HG03095 (cell line): Measurements from ENCODE around the gene DENND5B.
"Not testable (repeated sequence)": the region's sequence is repeated elsewhere in the genome, so short reads cannot be mapped to it uniquely, and the experiment has no call there.

Source experiments
- ATAC-seq: cut with Tn5 transposase; IDR thresholded peaks from one replicate; pipeline ENCODE4 v1.9.1; 2021; ENCODE audit warnings: moderate library complexity; ENCODE audit not compliant: unreplicated experiment

Gene DENND5B

DNA sequence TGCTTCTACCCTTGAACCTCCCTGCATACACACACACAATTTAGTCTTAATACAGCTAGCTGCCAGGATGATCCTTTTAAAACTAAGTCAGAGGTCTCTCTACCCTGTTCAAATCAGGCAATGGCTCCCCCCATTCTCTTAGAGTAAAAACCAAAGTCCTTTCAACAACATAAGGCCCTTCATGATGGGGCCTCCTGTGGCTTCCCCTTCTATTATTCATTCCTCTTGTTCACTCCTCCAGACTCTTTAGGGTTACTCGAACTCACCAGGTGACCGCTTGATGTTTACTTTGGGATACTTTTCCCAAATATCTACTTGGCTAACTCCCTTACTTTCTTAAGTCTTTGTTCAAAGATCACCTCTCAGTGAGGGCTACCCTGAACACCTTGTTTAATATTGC, 30.4 kb downstream of the DENND5B start:
- ATAC-seq, result no peak

DNA sequence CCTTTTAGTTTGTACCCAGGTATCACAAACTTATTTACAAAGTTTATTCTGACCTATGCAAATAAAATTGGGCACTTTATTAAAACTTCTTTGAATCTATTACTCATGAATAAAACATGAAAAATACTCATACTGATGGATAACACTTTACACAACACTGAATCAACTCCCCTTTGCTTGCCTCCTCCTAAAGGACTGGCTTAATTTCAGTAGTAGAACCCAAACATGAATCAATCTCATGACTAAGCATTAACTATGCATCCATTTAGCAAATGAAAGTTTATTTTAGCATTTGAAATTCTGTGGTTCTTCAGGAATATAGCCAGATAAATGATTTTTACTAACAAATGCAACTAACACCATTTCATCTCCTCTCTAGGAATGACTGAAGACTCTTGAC, 32.4 kb downstream of the DENND5B start:
- ATAC-seq, result no peak

DNA sequence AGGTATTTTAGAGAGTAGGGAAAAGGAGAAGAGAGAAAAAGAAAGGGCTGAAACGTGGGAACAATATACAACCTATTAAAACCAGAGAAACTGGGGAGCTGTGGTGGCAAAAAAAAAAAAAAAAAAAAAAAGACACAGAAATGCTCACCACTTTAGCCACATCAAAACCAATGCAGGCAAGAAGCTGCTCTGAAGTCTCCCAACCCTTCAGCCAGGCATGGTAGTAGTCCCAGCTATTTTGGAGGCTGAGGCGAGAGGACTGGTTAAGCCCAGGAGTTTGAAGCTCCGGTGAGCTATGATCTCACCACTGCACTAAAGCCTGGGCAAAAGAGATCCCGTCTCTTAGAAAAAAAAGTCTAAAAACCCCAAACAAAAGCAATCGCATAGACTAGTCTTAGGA, 33.2 kb downstream of the DENND5B start:
- ATAC-seq, result no peak

DNA sequence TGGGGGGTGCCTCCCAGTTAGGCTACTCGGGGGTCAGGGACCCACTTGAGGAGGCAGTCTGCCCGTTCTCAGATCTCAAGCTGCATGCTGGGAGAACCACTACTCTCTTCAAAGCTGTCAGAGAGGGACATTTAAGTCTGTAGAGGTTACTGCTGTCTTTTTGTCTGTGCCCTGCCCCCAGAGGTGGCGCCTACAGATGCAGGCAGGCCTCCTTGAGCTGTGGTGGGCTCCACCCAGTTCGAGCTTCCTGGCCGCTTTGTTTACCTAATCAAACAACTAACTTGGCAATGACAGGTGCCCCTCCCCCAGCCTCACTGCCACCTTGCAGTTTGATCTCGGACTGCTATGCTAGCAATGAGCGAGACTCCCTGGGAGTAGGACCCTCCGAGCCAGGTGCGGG, 35.5 kb downstream of the DENND5B start:
- not testable (repeated sequence) for ATAC-seq

DNA sequence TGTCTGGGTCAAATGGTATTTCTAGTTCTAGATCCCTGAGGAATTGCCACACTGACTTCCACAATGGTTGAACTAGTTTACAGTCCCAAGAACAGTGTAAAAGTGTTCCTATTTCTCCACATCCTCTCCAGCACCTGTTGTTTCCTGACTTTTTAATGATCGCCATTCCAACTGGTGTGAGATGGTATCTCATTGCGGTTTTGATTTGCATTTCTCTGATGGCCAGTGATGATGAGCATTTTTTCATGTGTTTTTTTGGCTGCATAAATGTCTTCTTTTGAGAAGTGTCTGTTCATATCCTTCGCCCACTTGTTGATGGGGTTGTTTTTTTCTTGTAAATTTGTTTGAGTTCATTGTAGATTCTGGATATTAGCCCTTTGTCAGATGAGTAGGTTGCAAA, 40.3 kb downstream of the DENND5B start:
- not testable (repeated sequence) for ATAC-seq

DNA sequence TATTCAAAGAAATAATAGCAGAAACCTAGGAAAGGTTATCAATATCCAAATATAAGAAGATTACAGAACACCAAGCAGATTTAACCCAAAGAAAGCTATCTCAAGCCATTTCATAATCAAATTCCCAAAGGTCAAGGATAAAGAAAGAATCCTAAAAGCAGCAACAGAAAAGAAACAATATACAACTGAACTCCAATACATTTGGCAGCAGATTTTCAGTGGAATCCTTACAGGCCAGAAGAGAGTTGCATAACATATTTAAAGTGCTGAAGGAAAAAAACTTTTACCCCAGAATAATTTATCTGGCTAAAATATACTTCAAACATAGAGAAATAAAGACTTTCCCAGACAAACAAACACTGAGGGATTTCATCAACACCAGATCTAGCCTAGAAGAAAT, 54.3 kb downstream of the DENND5B start:
- ATAC-seq, result no peak

DNA sequence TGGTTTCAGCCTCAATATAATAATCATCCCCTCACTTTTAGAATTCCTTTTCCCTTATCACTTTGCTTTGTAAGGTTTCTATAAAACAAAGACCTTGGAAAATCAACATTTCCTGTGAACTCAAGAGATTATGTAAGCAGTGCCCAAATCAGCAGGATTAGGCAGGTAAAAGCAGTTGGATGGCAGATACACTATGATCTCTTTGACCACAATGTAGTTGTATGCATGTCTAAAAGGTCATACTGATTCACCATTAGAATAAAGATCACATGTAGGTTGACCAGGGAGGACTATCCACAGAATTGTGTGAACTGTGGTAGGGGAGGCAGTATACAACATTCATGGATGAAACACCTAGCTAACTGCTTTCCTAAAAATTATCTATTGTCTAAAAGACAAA, 57.5 kb downstream of the DENND5B start:
- ATAC-seq, result no peak

DNA sequence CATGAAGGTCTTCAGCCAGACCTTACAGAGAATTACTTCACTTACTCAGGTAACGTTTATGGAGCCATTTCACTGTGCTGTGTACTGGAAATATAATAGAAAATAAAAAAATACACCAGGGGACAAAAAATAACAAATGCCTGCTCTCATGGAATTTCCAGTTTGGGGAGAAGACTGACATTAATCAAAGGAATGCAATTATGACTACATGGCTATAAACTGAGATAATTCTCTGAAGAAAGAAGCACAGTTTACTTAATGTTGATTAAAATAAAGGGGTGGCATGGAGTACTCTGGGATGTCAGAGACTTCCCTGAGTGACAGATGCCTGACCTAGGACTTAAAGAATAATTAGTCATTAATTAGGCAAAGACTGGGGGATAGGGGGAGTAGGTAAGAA, 59.0 kb downstream of the DENND5B start:
- ATAC-seq, result no peak

DNA sequence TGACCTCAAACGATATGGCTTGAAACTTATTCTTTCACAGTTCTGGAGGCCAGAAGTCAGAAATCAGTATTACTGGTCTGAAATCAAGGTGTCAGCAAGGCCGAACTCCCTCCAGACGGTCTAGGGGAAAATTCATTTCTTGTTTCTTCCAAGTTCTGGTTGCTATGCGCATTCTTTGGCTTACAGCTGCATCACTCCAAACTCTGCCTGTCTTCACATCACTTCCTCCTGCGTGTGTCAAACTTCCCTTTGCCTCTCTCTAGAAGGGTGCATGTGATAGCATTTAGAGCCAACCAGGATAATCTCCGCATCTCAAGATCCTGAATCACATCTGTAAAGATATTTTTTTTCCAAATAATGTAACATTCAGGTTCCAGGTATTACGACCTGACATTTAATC, 62.8 kb downstream of the DENND5B start:
- no peak for ATAC-seq

DNA sequence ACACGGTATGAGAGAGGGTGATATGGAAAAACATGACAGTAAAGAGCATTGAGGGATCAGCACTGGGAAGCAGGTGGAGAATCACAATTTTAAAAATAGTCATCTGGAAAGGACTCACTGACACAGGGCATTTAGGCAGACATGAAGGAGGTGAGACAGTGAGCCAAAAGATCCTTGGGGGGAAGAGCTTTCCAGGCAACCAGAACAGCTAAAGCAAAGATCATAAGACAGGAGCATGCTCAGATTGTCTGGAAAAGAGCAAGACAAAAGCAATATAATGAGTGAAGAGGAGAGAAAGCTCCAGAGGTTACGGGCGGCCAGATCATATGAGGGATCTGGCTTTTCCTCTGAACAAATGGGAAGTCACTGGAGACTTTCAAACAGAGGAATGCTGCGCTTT, 63.9 kb downstream of the DENND5B start:
- ATAC-seq, result no peak

DNA sequence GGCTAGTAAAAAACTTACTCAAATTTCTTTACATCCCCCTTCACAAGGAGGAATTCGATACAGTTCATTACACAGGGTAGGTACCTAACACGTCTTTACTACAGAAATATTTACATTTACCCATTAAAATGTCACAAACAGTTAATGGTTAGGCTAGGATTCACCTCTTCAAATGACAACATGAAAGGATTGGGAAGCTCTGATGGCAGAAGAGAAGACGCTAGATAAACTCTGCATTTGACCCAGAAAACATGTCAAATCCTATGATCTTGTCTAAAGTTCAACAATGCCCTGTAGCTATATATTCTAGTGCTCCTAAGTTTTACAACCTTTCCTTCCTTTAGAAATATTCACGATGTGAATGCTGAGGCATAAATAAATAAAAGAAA, 64.8 kb downstream of the DENND5B start:
- ATAC-seq, result no peak

DNA sequence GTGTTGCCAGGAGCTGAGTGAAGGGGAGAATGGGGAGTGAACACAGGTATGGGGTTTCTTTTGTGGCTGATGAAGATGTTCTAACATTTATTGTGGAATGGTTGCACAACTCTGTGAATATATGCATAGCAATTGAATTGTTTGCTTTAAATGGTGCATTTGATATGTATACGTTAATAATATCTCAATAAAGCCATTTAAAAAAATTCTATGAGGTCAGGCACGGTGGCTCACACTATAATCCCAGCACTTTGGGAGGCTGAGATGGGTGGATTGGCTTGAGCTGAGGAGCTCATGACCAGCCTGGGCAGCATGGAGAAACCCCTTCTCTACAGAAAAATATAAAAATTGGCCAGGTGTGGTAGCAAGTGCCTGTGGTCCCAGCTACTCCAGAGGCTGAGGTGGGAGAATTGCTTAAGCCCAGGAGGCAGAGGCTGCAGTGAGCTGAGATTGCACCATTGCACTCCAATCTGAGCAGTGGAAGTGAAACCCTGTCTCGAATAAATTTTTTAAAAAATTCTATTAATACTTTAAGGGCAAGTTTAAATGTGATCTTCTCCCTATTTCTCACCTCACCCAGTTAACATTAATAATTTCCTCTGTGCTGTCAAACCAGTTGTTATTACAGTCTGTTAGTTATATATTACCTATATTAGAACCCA, 65.3 kb downstream of the DENND5B start:
- ATAC-seq, result no peak

DNA sequence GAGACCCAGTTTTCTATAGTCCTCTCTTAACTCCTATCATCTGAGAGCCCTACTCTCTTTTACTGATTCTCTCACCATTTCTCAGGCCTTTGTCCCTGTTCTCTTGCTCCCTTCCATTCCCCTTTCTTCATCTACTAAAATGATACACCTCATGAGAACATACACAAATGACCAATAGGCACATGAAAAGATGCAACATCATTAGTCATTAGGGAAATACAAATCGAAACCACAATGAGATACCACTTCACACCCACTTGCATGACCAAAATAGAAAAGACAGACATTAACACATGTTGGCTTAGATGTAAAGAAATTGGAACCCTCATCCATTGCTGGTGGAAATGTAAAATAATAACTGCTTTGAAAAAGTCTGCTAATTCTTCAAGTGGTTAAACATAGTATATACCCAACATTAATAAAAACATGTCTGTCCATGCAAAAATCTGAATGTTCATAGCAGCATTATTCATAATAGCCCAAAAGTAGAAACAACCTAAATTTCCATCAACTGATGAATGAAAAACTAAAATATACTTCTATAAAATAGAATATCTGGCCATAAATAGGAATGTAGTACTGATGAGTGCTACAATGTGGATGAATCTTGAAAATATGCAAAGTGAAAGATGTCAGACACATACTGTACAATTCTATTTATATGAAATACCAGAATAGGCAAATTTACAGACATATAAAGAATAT, 66.0 kb downstream of the DENND5B start:
- ATAC-seq, result peak; percentile 78

DNA sequence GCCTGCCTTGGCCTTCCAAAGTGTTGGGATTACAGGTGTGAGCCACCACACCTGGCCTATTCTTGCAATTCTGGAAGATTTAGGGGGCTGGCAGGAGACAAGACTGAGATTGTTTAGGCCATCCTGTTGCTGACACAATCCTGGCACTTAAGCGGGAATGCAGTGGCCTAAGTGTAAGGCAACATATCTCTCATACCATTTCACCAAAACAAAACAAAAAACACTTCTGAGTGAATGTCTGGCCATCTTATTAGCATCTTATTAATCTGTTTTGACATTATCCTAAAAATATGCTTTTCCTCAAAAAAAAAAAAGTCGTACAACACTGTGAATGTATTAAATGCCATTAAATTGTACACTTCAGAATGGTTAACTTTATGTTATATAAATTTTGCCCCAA, 67.6 kb downstream of the DENND5B start:
- no peak for ATAC-seq

DNA sequence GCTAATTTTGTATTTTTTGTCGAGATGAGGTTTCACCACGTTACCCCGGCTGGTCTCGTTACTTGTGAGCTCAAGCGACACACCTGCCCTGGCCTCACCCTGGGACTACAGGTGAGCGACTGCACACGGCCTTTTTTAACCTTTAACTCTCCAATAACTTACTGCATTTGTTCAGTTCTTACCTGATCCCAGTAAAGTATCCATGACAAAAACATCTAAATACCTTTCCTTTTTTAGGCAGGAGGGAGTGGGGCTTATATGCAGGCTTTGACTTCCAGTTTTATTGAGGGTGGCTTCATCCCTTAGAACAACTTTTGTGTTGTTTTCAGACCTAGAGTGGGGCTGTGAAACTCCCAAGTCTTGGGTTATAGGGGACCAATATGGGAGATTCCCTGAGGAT, 68.3 kb downstream of the DENND5B start:
- no peak for ATAC-seq

DNA sequence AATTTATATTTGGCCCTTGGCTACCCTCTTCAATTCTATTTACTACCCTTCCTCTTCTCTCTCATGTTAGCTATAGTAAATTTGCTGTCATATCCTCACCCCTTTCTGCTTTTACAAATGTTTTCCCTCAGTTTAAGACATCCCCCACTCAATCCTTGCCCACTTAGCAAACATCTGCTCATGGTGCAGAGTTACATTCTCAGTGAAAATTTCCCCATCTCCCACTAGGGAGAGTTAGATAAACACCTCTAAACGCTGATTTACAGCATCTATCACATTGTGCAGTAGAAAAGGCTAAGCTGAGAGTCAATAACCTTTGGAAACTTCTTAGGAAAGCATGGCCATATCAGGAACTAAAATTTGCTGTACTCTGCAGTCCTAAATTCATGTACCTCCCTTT, 69.0 kb downstream of the DENND5B start:
- ATAC-seq, result no peak

DNA sequence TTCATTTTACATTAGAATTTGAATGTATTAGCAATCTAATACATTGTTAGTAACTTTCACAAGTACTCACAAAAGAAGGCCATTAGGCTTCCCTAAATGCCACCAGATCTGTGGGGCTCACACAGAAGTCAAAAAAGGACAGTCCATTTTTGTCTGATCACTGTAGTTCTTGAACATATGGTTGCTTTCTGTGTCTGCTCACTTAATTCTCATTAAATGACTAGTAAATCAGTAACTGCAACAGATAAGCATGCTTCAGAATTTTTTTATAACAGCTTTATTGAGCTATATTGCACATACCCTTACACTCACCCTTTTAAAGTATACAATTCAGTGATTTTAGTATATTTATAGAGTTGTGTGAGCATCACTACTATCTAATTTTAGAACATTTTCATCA, 71.4 kb downstream of the DENND5B start:
- ATAC-seq, result no peak

DNA sequence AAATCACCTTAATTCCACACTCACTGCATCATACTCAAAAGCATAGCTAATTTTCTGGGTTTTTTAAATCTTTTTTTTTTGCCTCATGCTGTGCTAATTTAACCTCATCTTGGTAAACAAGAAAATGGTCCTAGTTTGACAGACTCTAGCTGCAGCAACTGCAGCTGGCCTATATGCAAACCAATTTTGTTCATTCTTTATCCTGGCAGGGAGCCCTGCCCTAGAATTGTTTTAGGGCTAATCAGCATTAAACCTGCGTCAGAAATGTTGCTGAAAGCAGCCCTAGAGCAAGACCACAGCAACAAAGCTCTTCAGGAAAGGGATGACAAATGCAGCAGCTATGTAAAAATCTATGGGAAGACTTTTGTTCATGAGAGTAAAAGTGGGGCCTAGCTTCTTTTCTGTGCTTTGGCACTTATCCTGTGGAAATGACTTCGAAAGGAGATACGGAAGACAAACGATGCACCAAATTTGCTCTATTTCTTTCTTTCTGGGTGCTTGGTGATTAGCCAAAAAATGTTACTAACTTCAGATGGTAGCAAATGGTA, 72.2 kb downstream of the DENND5B start:
- ATAC-seq, result no peak

DNA sequence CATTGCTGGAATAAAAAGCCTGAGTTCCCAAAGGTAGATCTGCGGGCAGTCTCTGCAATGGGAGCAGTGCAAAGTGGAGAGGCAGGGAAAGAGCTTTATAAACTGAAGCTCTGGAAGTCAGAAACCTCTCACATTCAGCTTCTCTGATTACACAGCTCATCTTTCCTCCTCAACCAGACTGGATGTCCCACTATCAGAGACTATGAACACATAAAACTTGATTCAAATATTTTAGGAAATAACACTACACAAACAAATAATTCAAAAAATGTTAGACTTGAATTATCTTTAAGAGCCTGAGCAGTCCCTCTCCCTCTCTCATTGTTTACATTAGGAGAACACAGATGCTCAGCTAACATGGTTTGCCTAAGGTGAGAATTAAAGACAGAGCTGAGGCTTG, 72.9 kb downstream of the DENND5B start:
- no peak for ATAC-seq

DNA sequence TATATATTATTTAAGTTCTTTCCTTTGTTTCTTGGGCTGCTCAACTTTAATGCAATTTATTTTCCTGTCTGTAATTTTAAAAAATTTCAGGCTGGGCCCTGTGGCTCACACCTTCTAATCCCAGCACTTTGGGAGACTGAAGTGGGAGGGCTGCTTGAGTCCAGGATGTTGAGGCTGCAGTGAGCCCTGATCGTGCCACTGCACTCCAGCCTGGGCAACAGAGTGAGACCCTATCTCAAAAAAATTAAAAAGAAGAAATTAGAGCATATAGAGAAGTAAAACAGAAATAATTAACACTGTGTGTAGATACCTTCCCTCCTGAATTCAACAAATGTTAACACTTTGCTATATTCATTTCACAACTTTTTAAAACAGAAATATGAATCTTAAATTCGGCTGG, 74.2 kb downstream of the DENND5B start:
- no peak for ATAC-seq

DNA sequence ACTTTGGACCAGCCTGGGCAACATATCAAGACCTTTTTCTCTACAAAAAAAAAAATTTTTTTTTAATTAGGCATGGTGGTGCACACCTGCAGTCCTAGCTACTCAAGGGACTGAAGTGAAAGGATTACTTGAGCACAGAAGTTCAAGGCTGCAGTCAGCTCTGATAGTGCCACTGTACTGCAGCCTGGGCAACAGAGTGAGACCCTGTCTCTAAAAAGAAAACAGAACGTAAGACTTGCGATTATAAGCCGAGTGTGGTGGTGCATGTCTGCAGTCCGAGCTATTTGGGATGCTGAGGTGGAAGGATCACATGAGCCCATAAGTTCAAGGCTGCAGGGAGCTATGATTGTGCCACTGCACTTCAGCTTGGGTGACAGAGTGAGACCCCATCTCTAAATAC, 76.0 kb downstream of the DENND5B start:
- no peak for ATAC-seq

DNA sequence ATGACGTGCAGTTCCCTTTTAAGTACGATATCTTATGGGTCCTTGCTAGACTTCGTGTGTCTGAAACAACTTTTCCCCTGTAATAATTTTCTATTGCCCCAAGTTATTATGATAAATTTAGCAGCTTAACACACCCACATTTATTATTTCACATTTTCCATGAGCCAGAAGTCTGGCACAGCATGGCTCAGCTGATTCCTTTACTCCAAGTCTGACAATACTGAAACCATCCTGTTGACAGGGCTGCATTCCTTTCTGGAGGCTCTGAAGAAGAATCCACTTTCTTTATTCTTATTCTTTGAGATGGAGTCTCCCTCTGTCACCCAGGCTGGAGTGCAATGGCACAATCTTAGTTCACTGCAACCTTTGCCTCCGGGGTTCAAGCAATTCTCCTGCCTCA, 80.9 kb downstream of the DENND5B start:
- ATAC-seq, result no peak
